Kidney (tissue), 14 donors: Measurements from ENCODE around the gene GGT5. TPM values are rescaled to one million over a fixed set of nuclear protein-coding genes. Genes with fewer than 3 reads are reported as not detected.
"Not testable (repeated sequence)": the region's sequence is repeated elsewhere in the genome, so short reads cannot be mapped to it uniquely, and the experiment has no call there.

Experiments used
- DNase-seq, 5 donors: peaks; one replicate each; pipeline ENCODE4 v3.0.0-alpha.2; 2013 to 2020
- FAIRE-seq: peaks from 2 replicates; lab custom pipeline; 2012; peaks lifted over from hg19 to GRCh38; lab: Jason Lieb, UNC
- H3K27ac ChIP-seq, 2 donors: one replicate each; pipeline ENCODE4 v1.7.0; 2013; ENCODE audit warnings: low read depth in 2 of 2, low read length in 2 of 2, inconsistent platforms in 1 of 2
- H3K27me3 ChIP-seq: one replicate; pipeline ENCODE4 v1.7.1; 2013; ENCODE audit warnings: low read length, inconsistent platforms; ENCODE audit not compliant: control insufficient read depth, insufficient read depth
- H3K36me3 ChIP-seq, 3 donors: one replicate each; pipeline versions ENCODE4 v1.7.0 to v1.7.1; 2013; ENCODE audit warnings: low read length in 3 of 3, control low read depth in 1 of 3, inconsistent platforms in 1 of 3; ENCODE audit not compliant: insufficient read depth in 3 of 3, control insufficient read depth in 2 of 3
- H3K4me1 ChIP-seq, 3 donors: one replicate each; pipeline versions ENCODE4 v1.7.0 to v1.7.1; 2013; ENCODE audit warnings: low read length in 3 of 3, inconsistent platforms in 1 of 3, low read depth in 1 of 3; ENCODE audit not compliant: control insufficient read depth in 2 of 3, insufficient read depth in 2 of 3
- H3K4me3 ChIP-seq, 3 donors: one replicate each; pipeline versions ENCODE4 v1.7.0 to v1.8.1; 2013; ENCODE audit warnings: low read length in 3 of 3, control low read depth in 1 of 3, inconsistent platforms in 1 of 3
- H3K9ac ChIP-seq, 3 donors: one replicate each; pipeline versions ENCODE4 v1.7.0 to v1.7.1; 2013; ENCODE audit warnings: low read length in 3 of 3, control low read depth in 1 of 3, inconsistent platforms in 1 of 3
- H3K9me3 ChIP-seq, 3 donors: one replicate each; pipeline versions ENCODE4 v1.7.0 to v1.7.1; 2013; ENCODE audit warnings: low read length in 3 of 3, control low read depth in 1 of 3, inconsistent platforms in 1 of 3; ENCODE audit not compliant: control insufficient read depth in 2 of 3, insufficient read depth in 1 of 3
- intact Hi-C: fragments of 100-400 bp; cut with DNase I; formaldehyde crosslinking; loops from one replicate; pipeline ENCODE4 v1.11.1; 2022
- polyA plus RNA-seq: library from polyadenylated mRNA; stranded (reverse); fragments of 350-450 nt; fragmentation: Illumina TruSeq; extraction: RNeasy Lipid Tissue Mini Kit (QIAGEN cat#74804); gene quantifications from one replicate; pipeline ENCODE4 v1.2.3, GENCODE V29; 2014; ENCODE audit warnings: low read depth, low replicate concordance; ENCODE audit not compliant: insufficient read depth
- total RNA-seq: library from RNA; stranded (reverse); fragmentation: NEBNext Ultra II Directional; extraction: Animal tissue kit (Norgen Biotek cat#: 25700); gene quantifications from one replicate; pipeline ENCODE4 v1.2.1, GENCODE V29; 2021
- TF ChIP-seq, protein P1 (sequence below): IDR thresholded peaks from 3 replicates; pipeline ENCODE4 v1.5.1; 2012; ENCODE audit warnings: mild to moderate bottlenecking, moderate library complexity, borderline replicate concordance; ENCODE audit not compliant: insufficient read depth; ENCODE audit errors: extremely low read depth
- donor health status: control.
- donor health status: control.
- donor health status: control.
- donor health status: control.
- donor health status: control.
- donor health status: DM: yes; HTN: yes; CAD: no.
- donor health status: Normal renal cell carcinoma (clear cell type).

Gene GGT5
- total and polyA plus RNA-seq, 2 donors from 2014 or later = 63.2 to 103 TPM

DNA sequence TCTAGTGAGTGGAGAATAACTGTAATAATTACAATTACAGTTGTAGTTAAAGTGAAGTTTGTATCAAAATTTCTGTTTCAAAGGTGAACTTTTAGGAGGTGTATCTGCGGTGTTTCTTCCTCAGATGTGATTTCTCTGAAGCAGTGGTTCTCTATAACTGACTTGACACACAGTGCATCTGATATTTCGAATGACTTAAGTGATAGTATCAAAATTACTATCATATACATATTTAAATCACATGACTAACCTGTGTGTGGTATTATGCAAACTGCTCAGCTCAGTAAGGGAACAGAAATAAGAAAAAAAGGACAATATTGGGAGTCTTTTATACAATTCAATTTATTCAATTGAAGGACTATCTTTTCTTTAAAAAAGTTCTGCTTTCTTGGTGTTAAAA is 28.1 kb upstream of the GGT5 start:
- FAIRE-seq, H3K9me3 ChIP-seq, intact Hi-C loops, H3K36me3 ChIP-seq, H3K27ac ChIP-seq, H3K4me3 ChIP-seq, DNase-seq, H3K9ac ChIP-seq, H3K27me3 ChIP-seq: not testable (repeated sequence)
- H3K4me1 ChIP-seq = peaks cover 0 to 13% (median 0%) of the 10 kb centered on the region in 3 donors

DNA sequence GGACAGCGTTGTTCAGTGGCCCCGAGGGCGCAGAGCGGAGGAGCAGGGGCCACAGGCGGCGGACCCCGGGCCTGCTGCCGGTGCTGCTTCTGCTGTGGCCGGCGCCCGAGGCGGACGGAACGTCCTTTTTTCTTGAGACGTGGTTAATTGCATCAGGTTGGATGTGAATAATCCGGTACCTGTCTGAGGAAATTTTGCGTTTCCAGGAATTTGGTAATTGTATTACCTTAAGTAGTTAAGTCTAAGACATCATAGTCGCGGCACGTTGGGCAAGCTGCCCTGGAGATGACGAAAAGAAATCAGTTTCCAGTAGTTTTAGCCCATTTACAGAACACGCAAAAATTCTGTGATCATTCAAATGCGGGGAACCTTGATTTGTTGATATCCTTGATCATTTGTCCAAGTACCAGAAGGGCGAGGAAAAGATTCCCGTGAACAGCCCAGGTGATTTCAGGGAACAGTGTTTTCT is 26.5 kb upstream of the GGT5 start:
- Histone ChIP-seq H3K9me3 (no peaks in the 10 kb centered on the region), H3K4me3 (peak overlapping the region; percentile 83 to 93 (median 85)), H3K9ac (peak overlapping the region; percentile 75 to 86 (median 79)), H3K4me1 (peaks cover 0 to 13% (median 0%) of the 10 kb centered on the region in 3 donors), H3K27me3 (no peaks in the 10 kb centered on the region), H3K36me3 (no peaks in the 10 kb centered on the region), H3K27ac (peak overlapping the region; percentile 90 to 95)
- intact Hi-C loops = no loop called here
- FAIRE-seq (no peak), DNase-seq (peak in 1 of 5 donors; percentile 40)
- TF ChIP-seq, protein P1, sequence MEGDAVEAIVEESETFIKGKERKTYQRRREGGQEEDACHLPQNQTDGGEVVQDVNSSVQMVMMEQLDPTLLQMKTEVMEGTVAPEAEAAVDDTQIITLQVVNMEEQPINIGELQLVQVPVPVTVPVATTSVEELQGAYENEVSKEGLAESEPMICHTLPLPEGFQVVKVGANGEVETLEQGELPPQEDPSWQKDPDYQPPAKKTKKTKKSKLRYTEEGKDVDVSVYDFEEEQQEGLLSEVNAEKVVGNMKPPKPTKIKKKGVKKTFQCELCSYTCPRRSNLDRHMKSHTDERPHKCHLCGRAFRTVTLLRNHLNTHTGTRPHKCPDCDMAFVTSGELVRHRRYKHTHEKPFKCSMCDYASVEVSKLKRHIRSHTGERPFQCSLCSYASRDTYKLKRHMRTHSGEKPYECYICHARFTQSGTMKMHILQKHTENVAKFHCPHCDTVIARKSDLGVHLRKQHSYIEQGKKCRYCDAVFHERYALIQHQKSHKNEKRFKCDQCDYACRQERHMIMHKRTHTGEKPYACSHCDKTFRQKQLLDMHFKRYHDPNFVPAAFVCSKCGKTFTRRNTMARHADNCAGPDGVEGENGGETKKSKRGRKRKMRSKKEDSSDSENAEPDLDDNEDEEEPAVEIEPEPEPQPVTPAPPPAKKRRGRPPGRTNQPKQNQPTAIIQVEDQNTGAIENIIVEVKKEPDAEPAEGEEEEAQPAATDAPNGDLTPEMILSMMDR = no peak

DNA sequence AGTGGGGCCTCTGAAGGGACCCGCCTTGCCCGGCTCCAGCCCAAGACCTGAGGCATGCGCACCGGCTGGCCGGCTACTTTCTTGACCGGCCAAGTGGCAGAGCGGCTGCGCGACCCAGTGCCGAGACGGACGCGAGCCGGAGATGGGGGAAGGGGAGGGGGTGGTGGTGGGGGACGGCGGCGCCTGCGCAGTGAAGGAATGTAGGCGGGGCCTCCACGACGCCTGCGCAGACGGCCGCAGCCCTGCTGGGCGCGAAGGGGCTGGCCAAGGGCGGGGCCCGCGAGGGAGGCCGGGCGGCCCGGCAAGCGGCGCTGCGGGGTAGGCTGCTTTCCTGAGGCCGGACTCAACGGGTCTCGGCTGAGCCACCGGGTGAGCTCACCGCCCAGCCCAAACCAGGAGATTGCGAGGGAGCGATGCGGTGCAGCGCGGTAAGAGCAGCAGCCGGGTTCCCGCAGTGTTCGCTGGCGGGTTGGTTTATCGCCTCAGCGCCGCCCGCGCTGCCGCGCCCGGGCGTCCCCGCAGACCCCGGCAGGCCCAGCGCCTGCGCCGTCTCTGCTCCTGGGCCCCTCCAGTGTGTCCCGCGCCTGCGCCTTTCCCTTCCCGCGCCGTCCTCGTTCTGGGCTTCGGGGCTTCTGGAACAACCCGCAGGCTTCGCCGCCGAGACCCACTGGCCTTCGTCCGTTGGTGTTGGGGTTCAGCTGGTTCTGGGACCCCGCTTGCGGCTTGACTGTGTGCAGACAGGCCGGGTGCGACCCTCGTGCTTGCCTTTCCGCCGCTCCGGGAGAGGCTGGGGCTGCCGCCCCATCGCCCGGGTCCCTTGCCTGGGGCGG is 25.9 kb upstream of the GGT5 start, which contains the start of gene SPECC1L:
Gene SPECC1L (plus strand): TSS at position 276 of the 830 bp plus-strand sequence. CDS start 31,401 bp downstream, outside the sequence.
- Histone ChIP-seq H3K36me3 (no peaks in the 10 kb centered on the region), H3K9ac (peak within 1 kb of the TSS; percentile 75 to 86 (median 79)), H3K4me3 (peak within 1 kb of the TSS; percentile 83 to 93 (median 85)), H3K27me3 (no peaks in the 10 kb centered on the region), H3K4me1 (peaks cover 0 to 13% (median 0%) of the 10 kb centered on the region in 3 donors), H3K27ac (peak within 1 kb of the TSS; percentile 90 to 95), H3K9me3 (no peaks in the 10 kb centered on the region)
- FAIRE-seq (no peak), DNase-seq (peak; percentile 95 to 98 (median 97))
- TF ChIP-seq, protein P1 = peak; percentile 4
- intact Hi-C loops = no loop called here

DNA sequence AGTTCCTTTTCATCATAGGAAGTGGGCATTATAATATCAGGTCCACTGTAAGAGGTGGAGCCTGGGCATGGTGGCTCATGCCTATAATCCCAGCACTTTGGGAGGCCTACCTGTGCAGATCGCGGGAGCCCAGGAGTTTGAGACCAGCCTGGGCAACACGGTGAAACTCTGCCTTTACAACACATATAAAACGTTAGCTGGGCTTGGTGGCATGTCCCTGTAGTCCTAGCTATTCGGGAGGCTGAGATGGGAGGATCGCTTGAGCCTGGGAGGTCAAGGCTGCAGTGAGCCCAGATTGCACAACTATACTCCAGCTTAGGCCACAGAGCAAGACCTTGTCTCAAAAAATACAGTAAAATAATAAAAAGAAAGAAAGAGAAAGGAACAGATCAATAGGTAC is 21.6 kb upstream of the GGT5 start:
- H3K9ac ChIP-seq, H3K4me3 ChIP-seq, FAIRE-seq, H3K27me3 ChIP-seq, intact Hi-C loops, H3K27ac ChIP-seq, H3K9me3 ChIP-seq, H3K36me3 ChIP-seq, H3K4me1 ChIP-seq: not testable (repeated sequence)
- DNase-seq = peak in 1 of 5 donors; percentile 29
